ENCODE data around the gene RBM28. TPM values are rescaled to one million over a fixed set of nuclear protein-coding genes. Genes with fewer than 3 reads are reported as not detected.

Gene RBM28, protein sequence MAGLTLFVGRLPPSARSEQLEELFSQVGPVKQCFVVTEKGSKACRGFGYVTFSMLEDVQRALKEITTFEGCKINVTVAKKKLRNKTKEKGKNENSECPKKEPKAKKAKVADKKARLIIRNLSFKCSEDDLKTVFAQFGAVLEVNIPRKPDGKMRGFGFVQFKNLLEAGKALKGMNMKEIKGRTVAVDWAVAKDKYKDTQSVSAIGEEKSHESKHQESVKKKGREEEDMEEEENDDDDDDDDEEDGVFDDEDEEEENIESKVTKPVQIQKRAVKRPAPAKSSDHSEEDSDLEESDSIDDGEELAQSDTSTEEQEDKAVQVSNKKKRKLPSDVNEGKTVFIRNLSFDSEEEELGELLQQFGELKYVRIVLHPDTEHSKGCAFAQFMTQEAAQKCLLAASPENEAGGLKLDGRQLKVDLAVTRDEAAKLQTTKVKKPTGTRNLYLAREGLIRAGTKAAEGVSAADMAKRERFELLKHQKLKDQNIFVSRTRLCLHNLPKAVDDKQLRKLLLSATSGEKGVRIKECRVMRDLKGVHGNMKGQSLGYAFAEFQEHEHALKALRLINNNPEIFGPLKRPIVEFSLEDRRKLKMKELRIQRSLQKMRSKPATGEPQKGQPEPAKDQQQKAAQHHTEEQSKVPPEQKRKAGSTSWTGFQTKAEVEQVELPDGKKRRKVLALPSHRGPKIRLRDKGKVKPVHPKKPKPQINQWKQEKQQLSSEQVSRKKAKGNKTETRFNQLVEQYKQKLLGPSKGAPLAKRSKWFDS
- polyA plus RNA-seq (18.9 and 33.8 TPM in 2 replicates), polyA minus RNA-seq (30.7 and 35.9 TPM in 2 replicates)

GRCh38 chr7:128343554-128344430 is at the start of gene RBM28:
TSS of gene RBM28 (minus strand) at chr7:128343908. CDS start at chr7:128343793, 115 bp downstream.
- Histone ChIP-seq H4K20me1 (ENCODE audit: insufficient read depth) (no peaks in the 10 kb centered on the region), H3F3A (ENCODE audit: insufficient read depth, low read length, poor library complexity, severe bottlenecking) (no peaks in the 10 kb centered on the region), H3K4me3 (ENCODE audit: low read length) (peak within 1 kb of the TSS; percentile 82), H3K27me3 (ENCODE audit: insufficient read depth, low read depth, low read length) (no peaks in the 10 kb centered on the region), H3K9me3 (ENCODE audit: low read length) (no peaks in the 10 kb centered on the region), H3K9ac (ENCODE audit: low read length) (peak within 1 kb of the TSS; percentile 74), H3K9me2 (ENCODE audit: insufficient read depth, low read length) (no peaks in the 10 kb centered on the region), H3K4me2 (ENCODE audit: low read length) (peak within 1 kb of the TSS; percentile 96), H3K36me3 (ENCODE audit: insufficient read depth, low read length) (no peaks in the 10 kb centered on the region), H2AFZ (ENCODE audit: low read depth, low read length) (peak within 1 kb of the TSS; percentile 69), H3K27ac (ENCODE audit: low read length) (peak within 1 kb of the TSS; percentile 63), H3K79me2 (replicated peaks; ENCODE audit: insufficient read depth, low read length) (peaks cover 23% of the 10 kb centered on the region)
- no peak for TF ChIP-seq EZH2 (IDR thresholded peaks at IDR 0.05; ENCODE audit: borderline replicate concordance, insufficient read depth, low read length, poor library complexity, severe bottlenecking)
- TF ChIP-seq, protein P1, sequence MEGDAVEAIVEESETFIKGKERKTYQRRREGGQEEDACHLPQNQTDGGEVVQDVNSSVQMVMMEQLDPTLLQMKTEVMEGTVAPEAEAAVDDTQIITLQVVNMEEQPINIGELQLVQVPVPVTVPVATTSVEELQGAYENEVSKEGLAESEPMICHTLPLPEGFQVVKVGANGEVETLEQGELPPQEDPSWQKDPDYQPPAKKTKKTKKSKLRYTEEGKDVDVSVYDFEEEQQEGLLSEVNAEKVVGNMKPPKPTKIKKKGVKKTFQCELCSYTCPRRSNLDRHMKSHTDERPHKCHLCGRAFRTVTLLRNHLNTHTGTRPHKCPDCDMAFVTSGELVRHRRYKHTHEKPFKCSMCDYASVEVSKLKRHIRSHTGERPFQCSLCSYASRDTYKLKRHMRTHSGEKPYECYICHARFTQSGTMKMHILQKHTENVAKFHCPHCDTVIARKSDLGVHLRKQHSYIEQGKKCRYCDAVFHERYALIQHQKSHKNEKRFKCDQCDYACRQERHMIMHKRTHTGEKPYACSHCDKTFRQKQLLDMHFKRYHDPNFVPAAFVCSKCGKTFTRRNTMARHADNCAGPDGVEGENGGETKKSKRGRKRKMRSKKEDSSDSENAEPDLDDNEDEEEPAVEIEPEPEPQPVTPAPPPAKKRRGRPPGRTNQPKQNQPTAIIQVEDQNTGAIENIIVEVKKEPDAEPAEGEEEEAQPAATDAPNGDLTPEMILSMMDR (IDR thresholded peaks at IDR 0.05; ENCODE audit: poor library complexity, severe bottlenecking) = no peak
- TF ChIP-seq REST (IDR thresholded peaks at IDR 0.05; ENCODE audit: borderline replicate concordance) = peak; percentile 61
- peak; percentile 57 for TF ChIP-seq EP300 (conservative IDR thresholded peaks at IDR 0.05; ENCODE audit: poor library complexity, severe bottlenecking)
- peak; percentile 75 for TF ChIP-seq TAF1 (IDR thresholded peaks at IDR 0.05; ENCODE audit: low read depth)
- peak; percentile 98 for TF ChIP-seq MXI1 (conservative IDR thresholded peaks at IDR 0.05; ENCODE audit: poor library complexity, severe bottlenecking)
- TF ChIP-seq POLR2AphosphoS5 (IDR thresholded peaks at IDR 0.05) = peak; percentile 84
- peak; percentile 49 for TF ChIP-seq RAD21 (conservative IDR thresholded peaks at IDR 0.05)
- TF ChIP-seq SMC3 (conservative IDR thresholded peaks at IDR 0.05; ENCODE audit: poor library complexity) = peak; percentile 59

Data from neural cell (in vitro differentiated cells).